PFSK-1 (cell line): ENCODE data around the gene TBX2.

Source experiments
- POLR2AphosphoS5 ChIP-seq: IDR thresholded peaks from 2 replicates; pipeline ENCODE4 v1.6.1; 2012; ENCODE audit warnings: low read depth, mild to moderate bottlenecking, control low read depth, low read length, moderate library complexity
- REST ChIP-seq, 2 experiments: IDR thresholded peaks; 2 replicates each; pipeline versions ENCODE4 v1.6.1 to v1.8.0; 2011 to 2012; ENCODE audit warnings: low read depth in 2 of 2, low read length in 2 of 2, control low read depth in 1 of 2, inconsistent platforms in 1 of 2, mild to moderate bottlenecking in 1 of 2, moderate library complexity in 1 of 2; ENCODE audit not compliant: insufficient read depth in 1 of 2
- SIN3A ChIP-seq: IDR thresholded peaks from 2 replicates; pipeline ENCODE4 v1.6.1; 2012; ENCODE audit warnings: mild to moderate bottlenecking, low read length, moderate library complexity, borderline replicate concordance; ENCODE audit not compliant: insufficient read depth
- TAF1 ChIP-seq: IDR thresholded peaks from 2 replicates; pipeline ENCODE4 v1.6.1; 2012; ENCODE audit warnings: low read length, control low read depth, borderline replicate concordance; ENCODE audit not compliant: insufficient read depth

DNA sequence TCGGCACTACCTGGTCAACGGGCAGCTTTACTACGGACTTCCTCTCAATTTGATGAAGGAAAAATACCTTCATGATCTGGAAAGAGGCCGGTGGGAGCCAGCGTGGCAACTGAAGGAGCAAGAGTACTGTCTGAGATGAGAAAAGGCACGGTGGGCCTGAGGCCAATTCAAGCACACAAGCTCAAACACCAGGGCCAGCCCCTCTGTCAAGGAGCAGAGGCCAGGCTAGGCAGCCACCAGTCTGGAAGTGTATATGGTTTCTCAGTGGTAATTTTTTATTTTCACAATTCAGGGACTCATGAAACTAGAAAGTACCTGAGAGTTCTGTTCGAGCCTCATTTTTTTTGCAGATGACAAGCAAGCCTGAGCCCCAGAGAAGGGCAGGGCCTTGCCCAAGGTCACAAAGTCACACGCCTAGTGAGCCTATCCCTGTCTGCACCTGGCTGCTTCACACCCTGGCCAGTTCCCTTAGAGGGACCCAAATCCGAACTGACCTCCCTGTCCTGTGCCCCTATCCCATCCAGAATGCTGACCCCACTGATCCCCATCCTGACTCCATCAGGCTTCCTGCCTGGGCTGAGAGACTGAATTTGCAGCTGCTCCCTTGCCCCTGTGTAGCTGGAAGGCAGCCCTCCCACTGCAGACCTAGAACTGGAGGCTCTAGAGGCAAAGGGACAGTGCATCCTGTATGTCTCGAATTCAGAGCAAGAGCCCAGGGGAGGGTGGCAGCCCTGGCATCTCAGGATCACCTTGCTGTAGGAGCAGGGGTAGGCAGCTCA lies 4.8 kb upstream of the TBX2 start:
- TF ChIP-seq REST (IDR thresholded peaks at IDR 0.05; ENCODE audit: insufficient read depth in 1 of 2, low read depth in 2 of 2, low read length in 2 of 2): no peak
- TF ChIP-seq POLR2AphosphoS5: no peak
- no peak for TF ChIP-seq TAF1
- TF ChIP-seq SIN3A: no peak
